GM21447 (cell line): ENCODE measurements around the gene INPP5A.
"Not testable (repeated sequence)": the region's sequence is repeated elsewhere in the genome, so short reads cannot be mapped to it uniquely, and the experiment has no call there.

Experiments
- ATAC-seq: cut with Tn5 transposase; IDR thresholded peaks from one replicate; pipeline ENCODE4 v1.9.1; 2021; ENCODE audit not compliant: unreplicated experiment

The INPP5A gene

GRCh38 chr10:132735341-132735775 is 197.8 kb downstream of the INPP5A start:
- ATAC-seq, result no peak

DNA sequence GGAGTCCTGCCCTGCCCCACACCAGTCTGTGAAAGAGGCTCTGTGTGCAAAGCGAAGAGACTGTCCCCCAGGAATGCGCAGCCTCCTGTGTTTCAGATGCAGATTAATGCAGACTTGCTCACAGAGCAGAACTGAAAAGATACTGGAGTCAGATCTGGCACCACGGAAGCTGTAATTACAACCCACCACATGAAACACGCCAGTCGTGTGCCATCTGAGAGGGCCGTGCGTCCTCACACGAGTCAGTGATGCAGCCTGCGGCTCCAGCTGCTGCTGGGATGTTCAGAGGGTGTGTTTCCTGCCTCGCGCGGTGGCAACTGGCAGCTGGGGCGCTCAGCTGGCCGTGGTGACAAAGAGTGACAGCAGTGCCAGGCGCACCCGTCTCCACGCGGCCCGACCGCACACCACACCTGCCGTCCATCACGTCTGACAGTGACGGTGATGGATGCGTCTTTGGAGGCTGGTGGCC is 198.4 kb downstream of the INPP5A start:
- no peak for ATAC-seq

- ATAC-seq, result no peak
Observed at GRCh38 chr10:132737390-132738048, 199.9 kb downstream of the INPP5A start.

GRCh38 chr10:132738454-132739224 is 201.1 kb downstream of the INPP5A start:
- ATAC-seq, result no peak

DNA sequence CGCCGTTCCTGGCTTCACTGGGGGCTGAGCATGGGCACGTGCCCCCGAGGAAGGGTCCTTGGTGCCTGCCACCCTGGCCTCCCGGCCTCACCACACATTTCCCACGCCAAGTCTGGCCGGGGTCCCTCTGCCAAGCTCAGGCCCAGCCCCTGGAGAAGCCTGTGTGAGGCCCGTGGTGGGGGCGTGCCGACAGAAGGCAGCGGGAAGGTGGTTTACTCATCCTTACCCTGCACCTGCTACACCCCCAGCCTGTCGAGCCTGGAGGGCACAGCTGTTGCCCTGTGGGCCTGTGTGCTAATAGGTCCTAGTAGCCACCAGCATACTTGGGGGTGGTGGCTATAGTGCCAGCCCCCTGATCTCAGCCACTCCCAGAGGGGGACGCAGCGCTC is 201.6 kb downstream of the INPP5A start:
- ATAC-seq, result no peak

DNA sequence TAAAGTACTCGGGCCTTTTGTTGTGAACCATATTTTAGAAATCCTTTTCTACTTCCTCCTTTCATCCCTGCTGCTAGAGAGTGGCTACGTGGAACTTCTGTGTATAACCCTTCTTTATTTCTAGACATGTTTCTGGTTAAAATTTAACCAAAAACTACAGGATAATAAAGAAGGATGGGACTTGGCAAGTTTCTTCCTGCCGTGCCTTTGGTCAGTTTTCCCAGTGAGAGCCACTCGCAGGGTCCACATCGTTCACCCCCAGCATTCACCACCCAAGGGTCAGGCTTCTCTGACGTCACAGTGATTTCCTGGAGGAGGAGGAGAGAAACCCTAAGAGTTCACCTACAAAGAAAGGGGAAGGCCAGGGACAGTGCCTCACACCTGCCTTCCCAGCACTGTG is 203.0 kb downstream of the INPP5A start:
- ATAC-seq, result no peak

- ATAC-seq, result no peak
Observed at GRCh38 chr10:132742167-132742836, 204.7 kb downstream of the INPP5A start.

DNA sequence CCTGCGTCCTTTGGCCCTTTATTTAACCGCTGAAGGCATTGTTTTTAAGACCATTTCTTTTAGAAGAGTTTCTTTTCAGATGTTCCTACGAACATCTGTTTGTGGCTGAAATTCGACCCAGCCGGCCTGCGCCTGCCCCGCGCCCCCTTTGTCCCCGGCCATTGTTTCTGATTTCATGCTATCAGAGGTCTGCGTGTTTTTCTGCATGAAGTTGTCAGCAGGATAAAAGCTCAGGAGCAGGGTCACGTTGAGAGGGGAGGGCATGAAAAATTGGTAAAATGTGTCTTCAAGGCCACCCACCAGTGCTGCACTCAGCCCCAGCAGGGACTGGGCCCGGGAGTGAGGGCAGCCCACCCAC is 205.2 kb downstream of the INPP5A start:
- ATAC-seq, result no peak

DNA sequence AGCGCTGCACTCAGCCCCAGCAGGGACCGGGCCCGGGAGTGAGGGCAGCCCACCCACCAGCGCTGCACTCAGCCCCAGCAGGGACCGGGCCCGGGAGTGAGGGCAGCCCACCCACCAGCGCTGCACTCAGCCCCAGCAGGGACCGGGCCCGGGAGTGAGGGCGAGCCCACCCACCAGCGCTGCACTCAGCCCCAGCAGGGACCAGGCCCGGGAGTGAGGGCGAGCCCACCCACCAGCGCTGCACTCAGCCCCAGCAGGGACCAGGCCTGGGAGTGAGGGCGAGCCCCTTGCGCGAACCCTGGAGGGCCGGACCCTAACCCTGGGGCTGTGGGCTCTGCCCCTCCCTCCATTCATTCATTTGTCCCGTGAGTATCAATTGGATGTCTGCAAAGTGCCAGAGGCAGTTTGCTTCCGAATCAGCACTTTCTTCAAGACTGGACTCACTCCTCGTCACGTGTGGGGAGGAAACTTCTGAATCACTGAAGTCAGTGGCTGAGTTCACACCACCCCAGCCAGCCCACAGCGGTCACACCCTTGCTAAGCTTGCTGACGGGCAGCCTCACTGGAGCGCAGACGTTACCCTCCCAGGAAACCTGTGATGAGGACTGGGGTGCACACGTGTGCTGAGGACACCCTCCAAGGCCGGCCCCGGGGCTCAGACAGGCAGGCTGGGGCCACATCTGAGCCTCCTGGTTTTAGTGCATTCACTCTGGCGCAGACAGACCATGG is 205.8 kb downstream of the INPP5A start:
- ATAC-seq, result not testable (repeated sequence)

GRCh38 chr10:132743925-132744490 is 206.4 kb downstream of the INPP5A start:
- no peak for ATAC-seq

DNA sequence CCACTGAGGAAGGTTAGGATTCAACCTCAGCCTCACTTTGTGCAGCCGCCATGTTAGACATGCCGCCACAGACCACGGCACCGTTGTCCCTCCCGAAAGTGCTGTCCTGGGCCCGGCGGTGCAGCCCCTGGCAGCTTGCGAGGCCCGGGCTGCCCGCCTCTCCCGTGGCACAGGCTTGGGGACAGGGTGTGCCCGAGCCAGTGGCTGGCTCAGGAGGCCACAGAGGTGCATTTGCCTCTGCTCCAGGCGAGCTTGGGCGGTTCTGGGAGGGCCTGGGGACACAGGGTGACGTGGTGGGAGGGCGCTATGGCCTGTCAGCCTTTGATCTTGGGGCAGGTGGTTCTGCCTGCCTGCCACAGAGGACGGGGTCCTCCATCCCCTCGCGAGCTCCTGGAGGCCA is 207.3 kb downstream of the INPP5A start:
- no peak for ATAC-seq

- ATAC-seq, result no peak
Observed at GRCh38 chr10:132745511-132745910, 207.9 kb downstream of the INPP5A start.

- no peak for ATAC-seq
Observed at GRCh38 chr10:132745971-132746370, 208.4 kb downstream of the INPP5A start.

DNA sequence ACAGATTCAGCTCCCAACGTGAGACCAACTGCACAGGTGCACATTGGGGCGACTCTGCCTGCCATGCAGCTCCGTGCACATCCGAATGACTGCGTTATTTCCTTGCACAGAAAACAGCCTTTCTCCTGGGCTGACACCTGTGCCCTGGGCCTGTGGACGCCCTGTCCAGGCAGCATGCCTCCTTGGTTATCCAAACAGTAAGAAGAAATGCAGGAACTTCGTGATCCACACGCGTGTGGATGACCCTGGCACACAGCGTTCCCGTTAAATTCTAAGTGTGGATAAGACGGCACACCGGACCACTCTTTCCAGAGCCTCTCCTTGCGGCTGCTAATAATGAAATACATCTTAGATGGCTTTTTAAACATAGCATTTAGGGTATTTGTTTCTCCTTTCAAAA is 208.8 kb downstream of the INPP5A start:
- no peak for ATAC-seq

- ATAC-seq, result no peak
Observed at GRCh38 chr10:132746801-132747625, 209.4 kb downstream of the INPP5A start.

DNA sequence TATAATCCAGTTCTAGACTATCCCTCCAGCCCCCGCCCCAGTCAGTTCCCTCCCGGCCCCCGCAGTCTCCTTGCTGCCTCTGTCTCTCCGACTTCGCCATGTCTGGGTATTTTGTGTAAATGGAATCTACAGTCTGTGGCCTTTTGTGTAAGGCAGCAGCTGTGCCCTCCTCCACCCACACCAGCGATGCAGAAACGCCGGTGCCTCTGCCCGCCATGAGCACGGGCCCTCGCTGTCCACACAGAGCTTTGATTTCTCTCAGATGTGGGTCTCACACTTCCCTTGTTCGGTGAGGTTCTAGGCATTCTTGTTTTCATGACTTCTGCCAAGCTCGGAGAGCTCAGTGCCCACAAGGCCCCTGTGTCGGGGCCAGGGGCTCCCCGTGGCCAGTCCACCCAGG is 210.5 kb downstream of the INPP5A start:
- ATAC-seq, result no peak

- no peak for ATAC-seq
Observed at GRCh38 chr10:132748545-132749370, 211.2 kb downstream of the INPP5A start.

GRCh38 chr10:132749371-132749795 is 211.8 kb downstream of the INPP5A start:
- ATAC-seq, result no peak

- no peak for ATAC-seq
Observed at GRCh38 chr10:132750936-132751335, 213.3 kb downstream of the INPP5A start.
